OCI-LY3 (cell line): Measurements from ENCODE around the gene ARHGAP27.

Experiments used
- H2AFZ ChIP-seq: fragments of 200-600, 300-600 bp; shearing (Covaris generic); 2 replicates; pipeline ENCODE4 v1.6.0; 2014; ENCODE audit warnings: antibody characterized with exemption, low read depth, low read length
- H3K27ac ChIP-seq: fragments of 200-600, 300-600 bp; sonication (generic); 2 replicates; pipeline ENCODE4 v1.5.1; 2014; ENCODE audit warnings: mild to moderate bottlenecking, low read length, moderate library complexity, mixed read lengths
- H3K27me3 ChIP-seq: fragments of 200-600, 300-600 bp; sonication (generic); 2 replicates; pipeline ENCODE4 v1.6.1; 2014; ENCODE audit warnings: low read depth, low read length, mixed read lengths
- H3K36me3 ChIP-seq: fragments of 200-600, 300-600 bp; sonication (generic); replicated peaks from 2 replicates; pipeline ENCODE3; 2014; ENCODE audit warnings: low read depth, low read length, mixed read lengths
- H3K4me1 ChIP-seq: fragments of 300-600, 200-600 bp; sonication (generic); 2 replicates; pipeline ENCODE4 v1.6.1; 2014; ENCODE audit warnings: low read length, mixed read lengths
- H3K4me2 ChIP-seq: fragments of 200-600, 300-600 bp; sonication (generic); 2 replicates; pipeline ENCODE4 v1.6.1; 2014; ENCODE audit warnings: low read length, mixed read lengths
- H3K4me3 ChIP-seq: fragments of 300-600, 200-600 bp; sonication (generic); 2 replicates; pipeline ENCODE4 v1.5.1; 2014; ENCODE audit warnings: antibody characterized with exemption, mild to moderate bottlenecking, low read length, moderate library complexity
- H3K79me2 ChIP-seq: fragments of 300-600, 200-600 bp; shearing (Covaris generic); 2 replicates; pipeline ENCODE4 v1.6.1; 2014; ENCODE audit warnings: mild to moderate bottlenecking, low read length, mixed read lengths
- H3K9ac ChIP-seq: fragments of 300-600, 200-600 bp; shearing (Covaris generic); 2 replicates; pipeline ENCODE4 v1.6.0; 2014; ENCODE audit warnings: mild to moderate bottlenecking, low read length, moderate library complexity
- H3K9me3 ChIP-seq: fragments of 200-600, 300-600 bp; shearing (Covaris generic); 2 replicates; pipeline ENCODE4 v1.6.1; 2014; ENCODE audit warnings: low read length, mixed read lengths; ENCODE audit not compliant: insufficient read depth
- H4K20me1 ChIP-seq: fragments of 200-600, 300-600 bp; sonication (generic); 2 replicates; pipeline ENCODE4 v1.6.1; 2016; ENCODE audit warnings: low read length, mixed read lengths; ENCODE audit not compliant: insufficient read depth
- EZH2phosphoT487 ChIP-seq: fragments of 200-600 bp; shearing (Covaris generic); IDR thresholded peaks from 2 replicates; pipeline ENCODE4 v1.6.1; 2018; ENCODE audit warnings: antibody characterized with exemption, mixed run types, low read depth
- TF ChIP-seq, protein P1 (sequence below): fragments of 200-600, 300-600 bp; sonication (generic); IDR thresholded peaks from 2 replicates; pipeline ENCODE4 v1.5.1; 2014; ENCODE audit warnings: antibody characterized with exemption, low read length, low read depth

ARHGAP27 gene

DNA sequence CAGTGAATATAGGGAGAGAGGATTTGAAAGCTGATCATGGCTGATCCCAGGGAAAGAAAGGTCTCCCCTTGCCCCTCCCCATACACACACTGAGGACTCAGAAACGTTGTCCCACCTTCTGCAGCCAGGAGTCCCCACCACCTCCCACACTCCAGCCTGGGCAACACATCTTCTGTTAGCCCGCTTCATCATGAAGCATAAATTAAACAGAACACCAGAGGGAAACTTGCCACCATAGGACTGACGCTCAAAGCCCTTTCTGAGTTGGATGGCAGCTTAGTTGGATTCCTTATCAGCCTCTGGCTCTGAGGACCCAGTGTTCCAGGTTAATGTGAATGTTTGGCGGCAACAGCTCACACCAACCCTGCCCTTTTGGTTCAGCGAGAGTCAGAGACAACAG is 33.9 kb downstream of the ARHGAP27 start:
- Histone ChIP-seq H2AFZ (no peak overlapping the region), H3K4me1 (no peaks in the 10 kb centered on the region), H3K27me3 (no peaks in the 10 kb centered on the region), H3K4me2 (no peak overlapping the region), H3K36me3 (peaks cover 23% of the 10 kb centered on the region), H3K27ac (no peak overlapping the region), H3K79me2 (no peaks in the 10 kb centered on the region), H3K9me3 (no peaks in the 10 kb centered on the region), H3K9ac (no peak overlapping the region), H4K20me1 (no peaks in the 10 kb centered on the region), H3K4me3 (no peak overlapping the region)
- no peak for TF ChIP-seq EZH2phosphoT487
- TF ChIP-seq, protein P1, sequence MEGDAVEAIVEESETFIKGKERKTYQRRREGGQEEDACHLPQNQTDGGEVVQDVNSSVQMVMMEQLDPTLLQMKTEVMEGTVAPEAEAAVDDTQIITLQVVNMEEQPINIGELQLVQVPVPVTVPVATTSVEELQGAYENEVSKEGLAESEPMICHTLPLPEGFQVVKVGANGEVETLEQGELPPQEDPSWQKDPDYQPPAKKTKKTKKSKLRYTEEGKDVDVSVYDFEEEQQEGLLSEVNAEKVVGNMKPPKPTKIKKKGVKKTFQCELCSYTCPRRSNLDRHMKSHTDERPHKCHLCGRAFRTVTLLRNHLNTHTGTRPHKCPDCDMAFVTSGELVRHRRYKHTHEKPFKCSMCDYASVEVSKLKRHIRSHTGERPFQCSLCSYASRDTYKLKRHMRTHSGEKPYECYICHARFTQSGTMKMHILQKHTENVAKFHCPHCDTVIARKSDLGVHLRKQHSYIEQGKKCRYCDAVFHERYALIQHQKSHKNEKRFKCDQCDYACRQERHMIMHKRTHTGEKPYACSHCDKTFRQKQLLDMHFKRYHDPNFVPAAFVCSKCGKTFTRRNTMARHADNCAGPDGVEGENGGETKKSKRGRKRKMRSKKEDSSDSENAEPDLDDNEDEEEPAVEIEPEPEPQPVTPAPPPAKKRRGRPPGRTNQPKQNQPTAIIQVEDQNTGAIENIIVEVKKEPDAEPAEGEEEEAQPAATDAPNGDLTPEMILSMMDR, result no peak

DNA sequence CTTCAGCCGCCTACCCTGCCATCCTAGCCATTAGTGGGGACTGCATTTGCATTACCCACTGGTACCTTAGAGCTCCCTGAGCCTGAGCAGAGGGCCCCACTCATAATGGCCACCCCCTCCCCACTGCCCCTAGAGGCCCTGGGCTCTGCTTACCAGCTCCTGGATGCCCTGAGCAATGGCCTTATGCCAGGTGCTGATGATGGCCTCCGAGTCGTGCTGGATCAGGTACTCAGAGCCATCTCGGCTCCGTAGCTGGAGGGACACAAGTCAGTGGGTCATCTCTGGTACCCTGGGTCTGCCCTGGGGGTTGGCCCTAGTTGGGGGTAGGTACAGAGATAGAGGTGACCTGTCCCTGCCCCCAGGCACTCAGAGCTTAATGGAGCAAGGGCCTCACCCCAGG is 34.9 kb downstream of the ARHGAP27 start:
- Histone ChIP-seq H3K4me1 (no peaks in the 10 kb centered on the region), H3K36me3 (peaks cover 18% of the 10 kb centered on the region), H2AFZ (no peak overlapping the region), H3K79me2 (no peaks in the 10 kb centered on the region), H3K27me3 (no peaks in the 10 kb centered on the region), H3K9me3 (no peaks in the 10 kb centered on the region), H4K20me1 (no peaks in the 10 kb centered on the region), H3K4me2 (no peak overlapping the region), H3K27ac (no peak overlapping the region), H3K9ac (no peak overlapping the region), H3K4me3 (no peak overlapping the region)
- no peak for TF ChIP-seq EZH2phosphoT487
- TF ChIP-seq, protein P1, result no peak

DNA sequence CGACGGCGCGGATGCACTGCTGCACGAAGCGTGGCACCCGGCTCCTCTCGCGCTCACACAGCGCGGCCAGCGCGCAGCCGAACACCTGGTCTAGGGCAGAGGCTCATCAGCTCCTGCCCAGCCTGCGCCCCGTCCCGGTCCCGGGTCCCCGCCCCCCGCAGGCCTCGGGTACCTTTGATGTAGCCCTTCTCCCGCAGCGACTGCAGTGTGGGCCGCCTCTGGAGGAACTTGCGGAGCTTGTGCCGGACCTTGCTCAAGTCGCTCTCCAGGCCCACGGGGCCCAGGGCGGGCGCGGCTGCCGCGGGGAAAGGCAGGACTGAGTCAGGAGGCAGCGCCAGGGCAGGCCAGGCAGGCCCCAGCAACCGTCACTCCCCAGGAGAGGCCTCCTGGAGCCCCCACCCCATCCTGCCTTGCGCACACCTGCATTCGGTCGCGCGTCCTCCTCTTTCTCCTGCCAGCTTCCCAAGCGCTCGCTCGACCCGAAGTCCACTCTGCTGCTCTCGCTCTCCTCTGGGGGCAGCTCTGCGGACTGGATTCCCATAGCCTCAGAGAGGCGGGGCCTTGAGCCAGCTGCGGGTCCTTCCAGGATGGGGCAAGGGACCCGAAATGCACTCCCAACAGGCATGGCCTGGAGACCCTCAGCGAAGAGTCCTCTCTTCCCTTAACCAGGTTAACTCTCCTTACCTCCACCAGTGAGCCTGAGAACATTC is 36.0 kb downstream of the ARHGAP27 start:
- Histone ChIP-seq H3K36me3 (peaks cover 13% of the 10 kb centered on the region), H3K4me2 (no peak overlapping the region)

DNA sequence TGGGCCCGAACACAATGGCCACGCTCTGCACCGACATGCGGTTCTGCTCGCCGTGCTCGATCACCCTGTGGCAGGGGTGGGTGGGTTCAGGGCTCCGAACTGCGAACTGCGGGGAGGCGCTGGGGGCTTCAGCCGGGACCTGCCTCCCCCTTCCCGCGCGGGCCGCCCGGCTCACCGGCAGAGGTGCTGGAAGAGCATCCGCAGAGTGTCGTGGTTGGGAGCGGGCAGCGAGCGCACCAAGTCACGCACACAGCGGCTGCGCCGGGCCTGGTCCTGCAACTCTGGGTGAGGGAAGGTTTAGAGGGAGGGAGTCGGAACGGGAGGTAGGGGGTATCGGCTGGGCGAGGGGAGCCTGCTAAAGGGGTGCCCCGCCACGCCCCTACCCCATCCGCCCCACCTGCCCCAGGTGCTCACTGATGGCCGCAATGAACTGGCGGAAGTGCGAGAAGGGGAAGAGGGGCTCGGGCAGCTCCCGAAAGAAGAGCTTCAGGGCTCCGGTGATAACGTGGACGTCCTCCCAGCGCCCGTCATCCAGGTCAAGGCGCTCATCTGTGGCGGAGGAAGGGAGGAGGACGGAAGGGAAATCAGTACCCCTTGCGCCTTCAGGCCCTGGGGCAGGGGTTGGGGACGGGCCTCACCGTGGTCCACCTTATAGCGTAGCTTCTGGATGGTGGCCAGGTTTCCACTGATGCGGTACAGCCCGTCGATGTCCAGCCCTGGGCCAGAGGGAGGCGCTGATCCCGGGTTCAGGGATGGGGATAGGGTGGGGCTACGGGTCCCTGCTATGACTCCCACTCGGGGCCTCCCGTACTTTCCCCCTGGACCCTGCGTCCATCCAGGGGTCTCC is 36.9 kb downstream of the ARHGAP27 start:
- Histone ChIP-seq H3K4me2 (no peak overlapping the region), H2AFZ (no peak overlapping the region), H3K36me3 (peaks cover 7% of the 10 kb centered on the region)

More for the DNA sequence above, 36.0 kb downstream of the ARHGAP27 start:
- no peak overlapping the region for H3K27ac ChIP-seq
- TF ChIP-seq, protein P1, result no peak
- no peak for TF ChIP-seq EZH2phosphoT487
- H2AFZ ChIP-seq, result no peak overlapping the region
- no peak overlapping the region for H3K9ac ChIP-seq
- H4K20me1 ChIP-seq, result no peaks in the 10 kb centered on the region
- H3K4me3 ChIP-seq, result no peak overlapping the region
- H3K4me1 ChIP-seq, result no peaks in the 10 kb centered on the region
- no peaks in the 10 kb centered on the region for H3K27me3 ChIP-seq
- H3K79me2 ChIP-seq, result no peaks in the 10 kb centered on the region
- no peaks in the 10 kb centered on the region for H3K9me3 ChIP-seq

More for the DNA sequence above, 36.9 kb downstream of the ARHGAP27 start:
- H3K9ac ChIP-seq, result no peak overlapping the region
- H4K20me1 ChIP-seq, result no peaks in the 10 kb centered on the region
- H3K4me1 ChIP-seq, result no peaks in the 10 kb centered on the region
- no peak overlapping the region for H3K4me3 ChIP-seq
- H3K9me3 ChIP-seq, result no peaks in the 10 kb centered on the region
- no peak overlapping the region for H3K27ac ChIP-seq
- no peaks in the 10 kb centered on the region for H3K27me3 ChIP-seq
- no peaks in the 10 kb centered on the region for H3K79me2 ChIP-seq
- TF ChIP-seq, protein P1, result no peak
- TF ChIP-seq EZH2phosphoT487, result no peak
